Posterior cingulate gyrus (tissue), 11 donors: ENCODE measurements around the gene SLC2A11.

Experiments
- DNase-seq, 10 donors: peaks; one replicate each; pipeline versions ENCODE4 v3.0.0 to v3.0.0-alpha.2; 2020 to 2021; ENCODE audit warnings: mixed read lengths in 3 of 10
- intact Hi-C: fragments of 100-400 bp; cut with DNase I; formaldehyde crosslinking; loops from one replicate; pipeline ENCODE4 v1.15.1; 2023

The SLC2A11 gene

DNA sequence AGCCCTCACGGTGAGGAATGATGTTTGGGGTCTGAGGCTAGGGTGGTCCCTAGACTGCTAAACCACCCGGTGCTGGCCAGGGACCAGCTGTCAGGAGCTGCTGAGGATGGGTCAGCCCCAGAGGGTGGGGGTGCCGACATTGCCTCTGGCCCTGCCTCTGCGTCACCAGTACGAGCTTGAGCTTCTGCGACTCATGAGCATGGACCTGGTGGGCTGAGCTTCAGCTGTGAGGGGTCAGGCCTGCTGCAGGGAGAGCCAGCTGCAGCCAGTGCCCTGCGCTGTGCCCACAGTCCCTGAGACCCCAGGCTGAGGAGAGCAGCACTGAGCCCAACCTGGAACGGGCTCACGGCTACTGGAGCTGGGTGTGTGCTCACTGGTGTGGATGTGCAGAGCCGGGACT is 25.9 kb upstream of the SLC2A11 start:
- DNase-seq = peak in 3 of 10 donors; percentile 51 to 68 (median 66)
- intact Hi-C loops = no loop called here

DNA sequence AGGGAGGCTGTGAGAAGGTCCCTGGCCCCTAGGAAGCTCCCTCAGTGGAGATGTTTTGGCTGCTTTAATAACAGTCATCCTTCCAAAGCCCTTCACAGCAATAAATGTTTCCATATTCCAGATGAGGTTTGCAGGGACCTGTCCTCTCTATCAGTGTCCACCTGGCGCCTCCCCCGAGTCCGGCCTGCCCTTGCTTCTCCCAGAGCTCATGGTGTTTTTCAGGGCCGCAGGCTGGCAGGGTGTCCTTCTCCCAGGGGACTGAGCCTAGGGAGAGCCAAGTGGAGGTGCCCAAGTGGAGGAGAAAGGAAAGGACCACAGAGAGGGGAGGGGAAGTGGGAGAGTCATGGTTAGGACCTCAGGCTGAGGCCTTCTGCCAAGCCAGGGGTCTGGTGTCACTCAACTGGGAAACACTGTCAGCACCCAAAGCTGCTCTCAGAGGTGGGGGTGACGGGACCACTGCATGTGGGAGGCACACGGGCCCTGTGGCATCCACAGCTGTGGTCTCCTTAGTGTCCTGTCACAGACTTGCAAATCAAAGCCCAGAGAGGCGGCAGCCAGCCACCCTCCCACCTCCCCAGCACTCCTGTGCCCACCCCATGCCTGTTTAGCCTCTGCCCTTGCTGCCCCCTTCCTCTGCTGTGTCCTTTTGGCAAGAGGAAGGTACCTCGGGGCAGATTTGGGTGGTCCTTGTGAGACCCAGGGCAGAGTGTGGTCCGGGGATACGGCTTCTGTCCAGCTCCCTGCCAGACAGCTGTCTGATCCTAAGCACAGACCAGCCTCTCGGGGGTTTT is 25.3 kb upstream of the SLC2A11 start:
- DNase-seq = peak in 3 of 10 donors; percentile 58 to 69 (median 68)
- intact Hi-C loops = no loop called here

DNA sequence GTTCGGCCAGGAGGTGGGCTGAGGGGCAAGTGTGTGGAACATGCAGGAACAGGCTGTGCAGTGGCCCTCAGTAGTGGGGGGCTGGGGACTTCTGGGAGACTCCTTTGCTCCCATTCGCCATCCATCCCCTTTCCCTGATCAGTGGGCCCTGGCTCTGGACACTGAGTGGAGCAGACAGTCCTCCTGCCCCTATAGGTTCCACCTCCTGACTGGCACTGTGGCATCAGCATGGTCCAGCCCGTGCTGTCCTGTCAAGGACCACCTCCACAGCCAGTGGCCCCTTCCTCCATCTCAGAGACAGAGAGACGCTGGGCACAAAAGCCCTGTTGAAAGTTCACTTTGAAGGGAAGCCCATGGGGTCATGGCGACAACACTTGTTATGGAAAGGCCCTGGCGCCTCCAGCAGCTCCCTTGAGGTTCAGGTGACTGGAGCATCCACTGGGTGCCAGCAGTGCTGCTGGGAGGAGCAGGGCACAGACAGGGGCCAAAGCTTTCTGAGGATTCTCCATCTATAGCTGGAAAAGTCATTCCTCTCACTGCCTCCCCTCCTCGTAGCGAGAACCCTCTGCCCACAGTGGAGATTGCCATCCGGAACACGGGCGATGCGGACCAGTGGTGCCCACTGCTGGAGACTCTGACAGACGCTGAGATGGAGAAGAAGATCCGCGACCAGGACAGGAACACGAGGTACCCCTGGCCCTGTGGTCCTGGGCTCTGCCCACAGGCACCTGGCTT is 24.5 kb upstream of the SLC2A11 start:
- intact Hi-C loops = no loop called here
- DNase-seq = peak in 3 of 10 donors; percentile 64 to 80 (median 73)

DNA sequence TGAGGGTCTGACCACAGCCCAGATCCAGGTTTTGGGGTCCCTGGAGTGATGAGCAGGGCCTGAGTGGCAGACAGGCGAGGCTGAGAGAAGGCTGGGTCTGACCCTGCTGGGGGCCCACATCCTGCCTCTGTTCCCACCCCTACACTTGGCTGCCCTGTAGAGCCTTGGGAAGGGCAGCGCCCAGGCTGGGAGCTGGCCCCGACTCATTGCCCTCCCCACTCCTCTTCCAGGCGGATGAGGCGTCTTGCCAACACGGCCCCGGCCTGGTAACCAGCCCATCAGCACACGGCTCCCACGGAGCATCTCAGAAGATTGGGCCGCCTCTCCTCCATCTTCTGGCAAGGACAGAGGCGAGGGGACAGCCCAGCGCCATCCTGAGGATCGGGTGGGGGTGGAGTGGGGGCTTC is 23.8 kb upstream of the SLC2A11 start:
- intact Hi-C loops = no loop called here

DNA sequence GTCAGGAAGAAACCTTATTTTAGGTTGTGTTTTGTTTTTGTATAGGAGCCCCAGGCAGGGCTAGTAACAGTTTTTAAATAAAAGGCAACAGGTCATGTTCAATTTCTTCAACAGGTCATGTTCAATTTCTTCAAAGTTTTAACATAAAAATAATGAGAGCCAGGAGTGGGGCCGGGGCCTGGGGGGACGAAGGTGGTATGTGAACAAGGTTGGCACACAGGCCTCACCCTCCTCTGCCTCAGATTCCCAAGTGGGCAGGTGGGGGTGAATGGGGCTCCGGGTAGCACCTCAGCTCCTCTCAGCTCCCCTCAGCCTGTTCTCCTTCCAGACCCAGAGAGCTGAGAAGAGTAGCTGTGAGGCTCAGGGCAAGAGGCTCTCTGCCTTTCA is 23.3 kb upstream of the SLC2A11 start:
- DNase-seq = peak in 3 of 10 donors; percentile 55 to 78 (median 71)
- intact Hi-C loops = no loop called here

More for the DNA sequence above, 23.8 kb upstream of the SLC2A11 start:
- peak in 3 of 10 donors; percentile 68 to 81 (median 79) for DNase-seq

DNA sequence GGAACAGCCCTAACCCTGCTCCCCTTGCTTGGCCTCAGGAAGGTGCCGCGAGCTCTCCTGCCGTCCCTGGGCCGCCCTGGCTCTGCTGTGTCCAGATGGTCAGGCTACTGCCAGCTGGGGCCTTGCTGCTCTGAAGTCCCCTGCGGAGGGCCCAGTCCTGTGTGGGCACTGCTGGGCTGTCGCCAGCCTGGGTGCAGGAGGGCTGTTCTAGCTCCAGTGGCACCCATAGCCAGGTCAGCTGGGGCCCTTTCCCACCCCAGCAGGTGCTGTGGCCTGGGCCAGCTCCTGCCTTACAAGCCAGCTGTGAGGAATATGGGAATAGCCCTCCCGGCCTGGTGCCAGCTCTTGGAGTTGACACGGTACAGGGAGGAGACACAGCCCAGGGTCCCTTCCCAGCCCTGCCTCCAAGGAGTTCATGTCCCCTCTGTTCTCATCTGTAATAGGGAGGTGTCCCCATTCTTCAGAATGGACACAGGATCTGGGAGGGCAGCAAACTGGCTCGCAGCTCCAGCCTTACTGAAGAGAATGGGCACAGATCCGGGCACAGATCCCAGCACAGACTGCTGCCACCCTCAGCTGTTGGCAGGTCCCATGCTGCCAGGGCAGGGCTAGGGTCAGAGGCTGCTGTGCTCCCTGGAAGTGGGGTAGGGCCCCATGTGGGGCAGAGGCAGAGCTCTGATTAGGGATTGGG is 22.7 kb upstream of the SLC2A11 start:
- peak; percentile 61 to 94 (median 67) for DNase-seq
- intact Hi-C loops = no loop called here

DNA sequence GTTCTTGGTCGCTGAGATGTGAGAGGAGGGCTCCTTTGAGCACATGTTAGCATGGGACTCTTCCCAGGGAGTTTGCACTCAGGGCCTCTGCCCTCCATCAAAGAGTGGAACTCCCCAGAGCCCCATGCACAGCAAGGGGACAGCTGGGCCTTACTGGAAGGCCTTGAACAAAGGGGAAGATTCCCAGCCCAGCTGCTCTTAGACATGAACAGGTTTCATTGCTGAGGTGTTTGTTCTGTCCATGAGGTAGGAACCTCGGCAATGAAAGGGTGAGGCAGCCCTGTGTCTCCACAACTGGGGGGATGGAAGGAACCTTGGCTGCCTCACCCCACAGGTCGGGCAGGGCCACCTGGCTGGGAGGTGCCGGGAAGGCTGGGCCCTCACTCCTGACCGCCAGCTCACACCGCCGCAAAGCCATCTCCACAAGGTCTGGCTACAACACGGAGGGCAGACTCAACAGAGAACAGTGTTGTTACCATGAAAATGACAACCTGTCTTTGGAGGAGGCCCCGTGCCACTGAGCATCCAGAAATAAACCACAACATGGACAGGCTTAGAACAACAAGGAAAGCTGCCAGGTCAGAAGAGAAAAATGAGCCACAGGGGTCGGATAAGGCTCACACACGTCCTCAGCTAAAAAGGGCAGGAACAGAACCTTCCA is 22.1 kb upstream of the SLC2A11 start:
- peak in 3 of 10 donors; percentile 50 to 68 (median 62) for DNase-seq
- intact Hi-C loops = no loop called here

DNA sequence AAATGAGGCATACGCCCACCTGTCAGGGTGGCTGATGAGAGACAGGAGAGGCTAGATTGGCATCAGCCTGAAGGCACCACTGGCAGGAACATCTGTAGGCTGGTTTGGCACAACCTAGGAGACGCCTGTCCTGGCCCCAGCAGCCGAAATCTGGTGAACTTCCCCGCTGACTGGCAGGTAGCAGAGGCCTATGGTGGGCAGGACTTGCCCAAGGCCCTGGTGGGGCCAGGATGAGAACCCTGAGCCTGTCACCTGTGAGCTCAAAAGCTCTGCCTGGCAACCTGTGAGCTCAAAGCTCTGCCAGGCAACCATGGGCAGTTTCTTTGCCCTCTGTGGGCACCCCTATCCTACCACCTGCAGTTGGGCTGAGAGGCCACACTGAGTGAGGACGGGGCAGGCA is 21.4 kb upstream of the SLC2A11 start:
- peak in 3 of 10 donors; percentile 39 to 53 (median 44) for DNase-seq
- intact Hi-C loops = no loop called here

DNA sequence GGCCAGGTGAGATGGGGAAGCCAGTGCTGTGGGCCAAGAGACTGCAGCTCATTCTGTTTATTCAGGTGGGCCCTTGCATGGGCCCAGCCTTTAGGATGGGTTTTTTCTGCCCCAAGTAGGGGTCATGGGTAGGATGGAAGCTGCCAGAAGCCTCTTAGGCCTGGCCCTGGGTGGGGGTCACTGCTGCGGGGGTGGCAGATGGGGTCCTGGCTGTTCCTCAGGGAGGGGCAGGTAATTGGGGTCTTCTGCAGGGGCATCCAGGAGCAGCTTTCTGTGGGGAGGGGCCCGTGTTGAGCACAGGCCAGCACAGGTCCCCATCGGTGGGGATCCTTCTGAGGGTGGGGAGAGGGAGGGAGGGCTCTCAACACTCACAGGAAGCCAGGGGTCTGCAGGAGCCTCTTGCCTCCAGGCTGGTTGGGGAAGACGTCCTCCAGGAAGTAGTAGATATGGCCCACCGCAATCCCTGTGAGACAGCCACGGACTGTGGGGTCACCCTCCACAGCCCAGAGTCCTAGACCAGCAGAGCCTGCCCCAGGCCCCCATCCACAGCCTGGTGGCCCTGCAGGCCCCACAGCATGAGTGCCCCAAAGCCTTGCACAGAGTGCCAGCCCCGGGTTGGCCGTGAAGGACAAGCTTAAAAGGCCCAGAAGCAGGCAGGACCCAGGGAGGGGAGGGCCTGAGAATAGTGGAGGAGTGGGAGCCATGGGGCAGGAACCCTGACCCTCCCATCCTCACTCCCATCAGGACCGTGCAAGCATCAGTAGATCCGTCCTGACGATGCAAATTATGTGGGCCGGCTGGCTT is 20.8 kb upstream of the SLC2A11 start:
- intact Hi-C loops = no loop called here
- DNase-seq = peak in 3 of 10 donors; percentile 47 to 64 (median 61)

DNA sequence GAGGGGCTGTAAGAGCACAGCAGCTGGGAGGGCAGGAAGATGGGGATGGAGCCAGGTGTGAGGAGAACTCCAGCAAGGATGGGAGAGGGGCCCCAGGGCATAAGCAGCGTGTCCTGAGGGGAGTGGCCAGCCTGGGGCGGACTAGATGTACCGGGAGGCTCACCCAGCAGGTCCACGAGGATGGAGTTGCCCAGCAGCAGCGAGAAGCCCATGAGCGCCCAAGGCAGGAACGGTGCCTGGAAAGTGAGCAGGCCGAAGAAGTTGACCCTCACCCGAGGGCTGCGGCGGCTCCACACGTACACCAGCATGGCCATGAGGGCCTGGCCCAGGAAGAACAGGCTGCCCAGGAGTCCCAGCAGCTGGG is 20.2 kb upstream of the SLC2A11 start:
- intact Hi-C loops = no loop called here
- peak in 2 of 10 donors; percentile 63 to 77 for DNase-seq

DNA sequence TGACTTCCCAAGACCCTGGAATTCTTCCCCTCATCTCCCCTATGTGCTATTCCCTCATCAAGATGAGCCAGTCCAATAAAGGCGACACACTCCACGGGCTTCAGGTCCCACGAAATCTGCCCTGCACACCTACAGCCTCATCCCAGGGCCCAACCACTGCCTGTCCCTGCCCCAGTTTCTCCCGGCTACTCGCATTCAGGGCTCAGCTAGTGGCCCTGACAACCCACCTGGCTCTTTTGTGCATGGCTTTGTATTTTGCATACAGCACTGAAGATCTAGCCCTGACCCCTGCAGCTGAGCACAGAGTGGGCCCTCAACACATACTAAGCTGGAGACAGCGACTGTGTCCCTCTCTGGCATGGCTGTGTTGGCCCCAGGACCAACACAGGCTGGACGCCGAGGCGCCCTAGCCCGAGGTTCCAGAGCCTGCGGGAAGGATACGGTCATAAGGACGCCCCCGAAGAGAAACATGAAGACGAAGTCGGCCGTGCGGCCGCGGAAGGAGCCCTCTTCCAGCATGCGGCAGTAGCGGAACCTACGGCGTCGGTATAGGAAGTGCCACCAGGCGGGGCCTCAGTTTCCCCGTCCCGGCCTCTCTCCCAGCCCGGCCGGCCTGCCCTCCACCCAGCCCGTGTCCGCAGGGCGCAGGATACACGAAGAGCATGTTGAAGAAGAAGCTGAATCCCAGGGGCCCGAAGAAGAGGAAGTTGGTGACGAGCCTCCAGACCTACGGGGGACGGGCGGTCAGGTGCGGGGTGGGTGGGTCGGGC is 19.6 kb upstream of the SLC2A11 start:
- intact Hi-C loops = no loop called here
- DNase-seq = peak in 2 of 10 donors; percentile 76 to 87

DNA sequence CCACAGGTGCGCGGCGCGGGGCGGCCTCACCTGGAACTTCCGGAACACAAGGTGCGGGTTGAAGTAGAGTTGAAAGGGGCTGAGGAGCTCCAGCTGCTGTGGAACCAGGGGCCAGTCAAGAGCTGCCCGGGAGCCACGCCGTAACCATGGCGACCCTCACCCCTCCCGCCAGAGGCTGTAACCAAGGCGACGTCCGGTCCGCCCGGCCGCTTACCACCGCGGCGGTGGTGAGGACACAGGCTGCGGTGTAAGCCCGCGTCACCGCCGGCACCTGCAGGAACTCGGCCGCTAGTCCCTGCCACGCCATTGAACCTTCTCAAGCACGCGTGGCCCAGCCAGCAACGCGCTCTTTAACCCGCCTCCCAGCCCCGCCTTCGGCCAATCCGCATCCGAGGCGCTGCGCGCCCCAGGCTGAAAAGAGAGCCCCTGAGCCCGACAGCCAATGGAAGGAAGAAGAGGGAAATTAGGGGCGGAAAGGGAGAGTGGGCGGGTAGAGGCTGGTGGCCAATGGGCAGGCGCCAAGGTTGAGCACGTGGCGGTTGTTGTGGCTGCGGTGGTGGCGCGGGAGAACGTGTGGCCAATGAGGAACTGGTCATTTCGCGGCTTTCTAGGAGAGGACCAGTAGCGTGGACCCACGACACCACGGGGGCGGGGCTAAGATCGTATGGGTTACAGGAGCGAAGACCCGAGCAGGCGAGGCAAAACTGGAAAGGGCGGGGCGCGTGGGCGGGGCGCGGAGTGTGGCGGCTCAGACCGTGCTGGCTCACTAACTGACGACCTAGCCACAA is 18.8 kb upstream of the SLC2A11 start, which contains the start of gene DERL3:
Gene DERL3, minus strand, starts transcription at position 326 of the 788 bp plus-strand sequence. Its CDS starts 19 bp downstream, at position 307.
- DNase-seq = peak; percentile 87 to 99 (median 96)

DNA sequence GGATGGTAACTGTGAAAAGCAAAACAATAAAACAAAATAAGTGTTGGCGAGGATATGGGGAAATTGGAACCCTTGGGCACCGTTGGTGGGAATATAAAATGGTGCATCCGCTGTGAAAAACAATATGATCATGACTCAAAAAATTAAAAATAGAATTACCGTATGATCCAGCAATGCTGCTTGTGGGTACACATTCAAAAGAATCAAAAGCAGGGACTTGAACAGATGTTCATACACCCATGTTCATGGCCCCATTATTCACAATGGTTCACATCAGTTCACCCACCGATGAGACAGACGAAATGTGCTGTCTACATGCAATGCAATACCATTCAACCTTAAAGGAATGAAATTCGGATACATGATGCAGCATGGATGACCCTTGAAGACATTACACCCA is 17.6 kb upstream of the SLC2A11 start:
- intact Hi-C loops = loop anchor here (10.0 kb wide), 1 partner anchor 215 kb away; no protein-coding TSS in a partner anchor
- no peak for DNase-seq

More for the DNA sequence above, 18.8 kb upstream of the SLC2A11 start, which contains the start of gene DERL3:
- intact Hi-C loops = no loop called here

DNA sequence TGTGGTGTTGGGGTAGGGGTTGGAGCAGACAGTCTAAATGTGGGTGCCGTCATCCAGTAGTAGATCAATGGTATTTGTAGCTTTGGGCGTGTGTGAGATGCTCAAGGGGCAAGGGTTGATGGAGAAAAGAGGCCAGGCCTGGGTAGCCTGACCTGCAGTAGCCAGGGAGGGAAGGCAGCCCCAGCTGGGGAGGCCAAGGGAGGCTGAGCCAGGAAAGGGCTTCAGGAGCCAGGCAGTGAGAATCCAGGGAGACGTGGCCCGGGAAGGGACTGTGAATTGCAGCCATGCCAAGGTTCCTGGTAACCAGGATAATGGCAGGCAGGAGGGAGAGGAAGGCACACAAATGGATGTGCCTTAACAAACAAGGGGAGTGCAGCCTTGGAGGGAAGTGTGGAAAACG is 16.4 kb upstream of the SLC2A11 start:
- intact Hi-C loops = loop anchor here (10.0 kb wide), 1 partner anchor 216 kb away; no protein-coding TSS in a partner anchor
- DNase-seq = no peak

DNA sequence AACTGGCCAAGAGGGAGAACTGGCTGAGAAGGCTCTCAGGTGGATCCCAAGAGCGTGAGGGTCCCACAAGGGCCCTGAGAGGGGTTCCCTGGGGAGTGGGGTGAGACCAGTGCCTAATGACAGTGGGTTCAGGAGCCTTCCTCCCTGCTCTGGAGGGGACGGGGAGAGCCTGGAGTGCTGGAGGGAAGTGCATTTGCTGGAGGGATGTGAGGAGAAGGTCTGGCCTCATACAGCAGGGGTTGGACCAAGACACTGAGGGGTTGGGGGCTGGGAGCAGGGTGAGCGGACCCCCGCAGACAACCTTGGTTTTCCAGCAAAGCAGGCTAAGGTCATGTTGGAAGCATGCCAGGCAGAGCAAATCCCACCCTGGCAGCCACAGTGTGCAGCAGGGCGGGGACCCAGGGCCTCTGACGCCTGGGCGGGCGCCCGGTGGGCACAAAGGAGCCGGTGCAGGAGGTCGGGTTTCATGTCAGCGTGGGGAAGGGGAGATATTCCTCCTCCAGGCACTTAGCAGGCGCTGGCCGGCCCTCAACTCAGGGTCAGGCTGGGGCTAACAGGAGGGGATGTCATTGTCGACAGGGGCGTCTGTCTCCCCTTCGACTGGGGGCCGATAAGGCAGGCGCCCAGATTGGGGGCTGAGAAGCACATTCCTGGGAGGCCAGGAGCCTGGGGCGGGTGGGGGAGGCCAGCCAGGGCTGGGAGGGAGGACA is 15.8 kb upstream of the SLC2A11 start:
- DNase-seq = no peak
- intact Hi-C loops = loop anchor here (10.0 kb wide), 1 partner anchor 217 kb away; no protein-coding TSS in a partner anchor

DNA sequence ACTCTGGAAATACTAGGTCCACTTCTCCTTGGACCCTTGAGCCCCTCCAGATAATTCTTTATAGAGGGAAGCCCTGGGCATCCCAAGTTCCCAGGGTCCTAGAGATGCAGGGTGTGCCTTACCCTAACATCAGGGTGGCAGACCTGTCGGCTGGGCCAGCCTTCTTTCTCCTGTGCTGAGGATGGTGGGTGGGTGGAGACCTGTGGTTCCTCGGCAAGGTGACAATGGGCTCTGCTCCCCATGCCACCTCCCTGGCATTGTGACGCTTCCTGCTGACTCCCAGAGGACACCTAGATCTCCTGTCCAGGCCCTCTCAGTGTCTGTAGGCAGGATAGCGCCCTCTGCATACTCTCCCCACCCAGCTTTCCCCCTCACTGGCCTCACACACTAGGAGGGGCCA is 15.1 kb upstream of the SLC2A11 start:
- DNase-seq = no peak
- intact Hi-C loops = loop anchor here (10.0 kb wide), 1 partner anchor 218 kb away; no protein-coding TSS in a partner anchor

DNA sequence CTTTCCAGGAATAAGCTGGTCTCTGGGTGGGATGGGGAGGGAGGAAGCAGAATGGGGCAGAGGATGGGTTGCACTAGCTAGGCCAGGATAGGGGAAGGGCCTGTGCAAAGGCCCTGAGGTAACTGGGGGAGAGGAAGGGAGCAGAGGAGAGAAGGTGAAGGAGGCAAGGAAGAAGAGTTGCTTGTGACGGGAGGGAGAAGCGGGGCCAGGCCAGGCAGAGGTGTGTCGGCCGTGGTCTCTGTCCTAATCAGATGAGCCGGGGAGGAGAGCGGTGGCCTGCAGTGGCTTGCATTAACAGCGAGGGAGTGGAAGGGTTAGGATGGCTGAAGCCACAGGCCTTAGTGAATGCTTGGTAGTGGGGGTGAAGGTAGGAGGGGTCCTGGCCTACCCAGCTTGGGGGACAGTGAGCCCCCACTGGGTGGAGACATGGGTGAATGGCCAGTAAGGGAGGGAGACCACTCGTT is 12.9 kb upstream of the SLC2A11 start:
- peak in 1 of 10 donors; percentile 5 for DNase-seq

More for the DNA sequence above, 12.9 kb upstream of the SLC2A11 start:
- intact Hi-C loops = loop anchor here (5.0 to 10.0 kb wide), 3 partner anchors 77 to 302 kb away; partner anchors contain the start of gene CHCHD10
